ENCODE results near the gene GSG1. TPM values are rescaled to one million over a fixed set of nuclear protein-coding genes. Genes with fewer than 3 reads are reported as not detected.

GSG1 gene
- polyA plus RNA-seq, 3 donors: not detected

DNA sequence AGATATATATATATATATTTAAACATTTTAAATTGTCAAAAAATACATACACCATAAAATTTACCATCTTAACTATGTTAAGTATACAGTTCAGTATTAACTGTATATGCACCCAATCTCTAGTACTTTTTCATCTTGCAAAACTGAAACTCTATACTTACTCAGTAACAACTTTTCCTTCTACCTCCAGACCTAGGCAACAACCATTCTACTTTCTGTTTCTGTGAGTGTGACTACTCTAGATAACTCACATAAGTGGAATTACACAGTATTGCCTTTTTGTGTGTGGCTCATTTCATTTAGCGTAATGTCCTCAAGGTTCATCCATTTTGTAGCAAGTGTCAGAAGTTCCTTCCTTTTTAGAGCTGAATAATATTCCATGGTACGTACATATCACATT, 51.0 kb downstream of the GSG1 start:
- no CpG with 5 or more reads among the region's 2 CpGs for WGBS (ENCODE audit: insufficient coverage)
- H3K27ac ChIP-seq (ENCODE audit: low read depth in 1 of 2, low read length in 2 of 2): no peak overlapping the region
- H3K4me3 ChIP-seq (replicated peaks in 1 of 3; ENCODE audit: low read depth in 2 of 3, low read length in 3 of 3): no peak overlapping the region
- no peak overlapping the region for H3K4me2 ChIP-seq (replicated peaks; ENCODE audit: extremely low read depth, low read length, poor library complexity, severe bottlenecking)
- intact Hi-C loops (cut with micrococcal nuclease): no loop called here
- no peak overlapping the region for H3K27ac Mint-ChIP-seq
- H3K79me2 ChIP-seq (ENCODE audit: insufficient read depth, low read length): no peaks in the 10 kb centered on the region
- H3K27me3 Mint-ChIP-seq (ENCODE audit: low read depth in 3 of 3): peaks cover 0 to 3% (median 0%) of the 10 kb centered on the region in 3 donors
- no peaks in the 10 kb centered on the region for H3K36me3 ChIP-seq (replicated peaks in 1 of 2; ENCODE audit: control insufficient read depth in 1 of 2, insufficient read depth in 2 of 2, low read length in 2 of 2)
- no peaks in the 10 kb centered on the region for H3K4me1 ChIP-seq (ENCODE audit: control insufficient read depth in 1 of 2, insufficient read depth in 2 of 2, low read length in 2 of 2)
- no peak for DNase-seq
- no peaks in the 10 kb centered on the region for H3K27me3 ChIP-seq (ENCODE audit: control insufficient read depth in 2 of 2, insufficient read depth in 2 of 2, low read length in 2 of 2)
- H4K20me1 ChIP-seq (ENCODE audit: insufficient read depth, low read length): no peaks in the 10 kb centered on the region
- no peak overlapping the region for H3K9ac ChIP-seq (ENCODE audit: insufficient read depth, low read length, poor library complexity, severe bottlenecking)
- no peaks in the 10 kb centered on the region for H3K4me1 Mint-ChIP-seq
- H3K4me3 Mint-ChIP-seq: no peak overlapping the region
- peaks cover 20 to 29% (median 26%) of the 10 kb centered on the region in 7 donors for H3K9me3 Mint-ChIP-seq
- no peak overlapping the region for H2AFZ ChIP-seq (ENCODE audit: insufficient read depth, low read depth, low read length, poor library complexity, severe bottlenecking)
- H3K9me3 ChIP-seq (replicated peaks in 1 of 2; ENCODE audit: control insufficient read depth in 1 of 2, insufficient read depth in 1 of 2, low read length in 2 of 2): peaks cover 21% of the 10 kb centered on the region in 2 donors
- TF ChIP-seq, protein P1, sequence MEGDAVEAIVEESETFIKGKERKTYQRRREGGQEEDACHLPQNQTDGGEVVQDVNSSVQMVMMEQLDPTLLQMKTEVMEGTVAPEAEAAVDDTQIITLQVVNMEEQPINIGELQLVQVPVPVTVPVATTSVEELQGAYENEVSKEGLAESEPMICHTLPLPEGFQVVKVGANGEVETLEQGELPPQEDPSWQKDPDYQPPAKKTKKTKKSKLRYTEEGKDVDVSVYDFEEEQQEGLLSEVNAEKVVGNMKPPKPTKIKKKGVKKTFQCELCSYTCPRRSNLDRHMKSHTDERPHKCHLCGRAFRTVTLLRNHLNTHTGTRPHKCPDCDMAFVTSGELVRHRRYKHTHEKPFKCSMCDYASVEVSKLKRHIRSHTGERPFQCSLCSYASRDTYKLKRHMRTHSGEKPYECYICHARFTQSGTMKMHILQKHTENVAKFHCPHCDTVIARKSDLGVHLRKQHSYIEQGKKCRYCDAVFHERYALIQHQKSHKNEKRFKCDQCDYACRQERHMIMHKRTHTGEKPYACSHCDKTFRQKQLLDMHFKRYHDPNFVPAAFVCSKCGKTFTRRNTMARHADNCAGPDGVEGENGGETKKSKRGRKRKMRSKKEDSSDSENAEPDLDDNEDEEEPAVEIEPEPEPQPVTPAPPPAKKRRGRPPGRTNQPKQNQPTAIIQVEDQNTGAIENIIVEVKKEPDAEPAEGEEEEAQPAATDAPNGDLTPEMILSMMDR (IDR thresholded peaks at IDR 0.05): no peak
- H3K36me3 Mint-ChIP-seq: peaks cover 0 to 5% of the 10 kb centered on the region in 2 donors

DNA sequence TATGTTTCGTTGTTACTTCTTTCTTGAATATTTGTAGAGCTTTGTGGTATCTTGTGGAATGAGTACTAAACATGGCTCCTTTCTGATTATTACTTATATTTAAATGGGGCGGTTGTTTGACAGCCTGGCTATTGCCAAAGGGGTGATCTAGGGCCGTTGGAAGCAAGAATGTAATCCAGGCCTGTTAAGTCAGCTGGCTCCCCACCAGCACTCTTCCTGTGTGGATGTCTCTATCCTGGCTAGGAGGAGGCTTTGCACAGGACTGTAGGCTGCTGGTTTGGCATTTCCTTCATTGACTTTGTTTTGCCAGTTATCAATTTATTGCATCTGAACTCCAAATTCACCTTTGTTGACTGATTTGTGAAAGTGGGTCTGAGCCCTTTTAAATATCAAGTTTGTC, 53.7 kb downstream of the GSG1 start:
- H3K27me3 Mint-ChIP-seq (ENCODE audit: low read depth in 3 of 3): peaks cover 1 to 4% (median 3%) of the 10 kb centered on the region in 3 donors
- H3K27me3 ChIP-seq (ENCODE audit: control insufficient read depth in 2 of 2, insufficient read depth in 2 of 2, low read length in 2 of 2): no peaks in the 10 kb centered on the region
- TF ChIP-seq, protein P1 (IDR thresholded peaks at IDR 0.05): no peak
- H2AFZ ChIP-seq (ENCODE audit: insufficient read depth, low read depth, low read length, poor library complexity, severe bottlenecking): no peak overlapping the region
- WGBS (ENCODE audit: insufficient coverage): 75% methylated on average over 2 of the region's 3 CpGs
- H3K9me3 Mint-ChIP-seq: peaks cover 20 to 26% (median 24%) of the 10 kb centered on the region in 7 donors
- no peaks in the 10 kb centered on the region for H3K36me3 Mint-ChIP-seq
- H3K36me3 ChIP-seq (replicated peaks in 1 of 2; ENCODE audit: control insufficient read depth in 1 of 2, insufficient read depth in 2 of 2, low read length in 2 of 2): no peaks in the 10 kb centered on the region
- no peak overlapping the region for H3K4me2 ChIP-seq (replicated peaks; ENCODE audit: extremely low read depth, low read length, poor library complexity, severe bottlenecking)
- no peak overlapping the region for H3K4me3 ChIP-seq (replicated peaks in 1 of 3; ENCODE audit: low read depth in 2 of 3, low read length in 3 of 3)
- intact Hi-C loops (cut with micrococcal nuclease): no loop called here
- H4K20me1 ChIP-seq (ENCODE audit: insufficient read depth, low read length): no peaks in the 10 kb centered on the region
- H3K9ac ChIP-seq (ENCODE audit: insufficient read depth, low read length, poor library complexity, severe bottlenecking): no peak overlapping the region
- peaks cover 20 to 21% of the 10 kb centered on the region in 2 donors for H3K9me3 ChIP-seq (replicated peaks in 1 of 2; ENCODE audit: control insufficient read depth in 1 of 2, insufficient read depth in 1 of 2, low read length in 2 of 2)
- no peak overlapping the region for H3K27ac ChIP-seq (ENCODE audit: low read depth in 1 of 2, low read length in 2 of 2)
- no peaks in the 10 kb centered on the region for H3K79me2 ChIP-seq (ENCODE audit: insufficient read depth, low read length)
- no peak overlapping the region for H3K4me3 Mint-ChIP-seq
- H3K4me1 ChIP-seq (ENCODE audit: control insufficient read depth in 1 of 2, insufficient read depth in 2 of 2, low read length in 2 of 2): peaks cover 2 to 3% of the 10 kb centered on the region in 2 donors
- DNase-seq: no peak
- H3K4me1 Mint-ChIP-seq: peaks cover 2% of the 10 kb centered on the region
- H3K27ac Mint-ChIP-seq: no peak overlapping the region

All from CD14-positive monocyte (primary cell).